GM12872 (cell line): ENCODE results near the gene SAMD4B.

Experiments used
- CTCF ChIP-seq: IDR thresholded peaks from 3 replicates; pipeline ENCODE4 v1.5.1; 2011; ENCODE audit warnings: low read depth, mild to moderate bottlenecking, low read length, moderate library complexity; ENCODE audit not compliant: insufficient read depth

SAMD4B gene

GRCh38 chr19:39428283-39429112 is 86.3 kb downstream of the SAMD4B start:
- TF ChIP-seq CTCF, result no peak

- TF ChIP-seq CTCF, result no peak
These were observed 88.7 kb downstream of the SAMD4B start for GRCh38 chr19:39430675-39431593.

- TF ChIP-seq CTCF, result no peak
These were observed 90.4 kb downstream of the SAMD4B start for GRCh38 chr19:39432677-39433025.

- TF ChIP-seq CTCF, result no peak
These were observed 91.4 kb downstream of the SAMD4B start for GRCh38 chr19:39433480-39434079.

- no peak for TF ChIP-seq CTCF
These were observed 92.2 kb downstream of the SAMD4B start for GRCh38 chr19:39434123-39435076.
